H1 (cell line): ENCODE results near the gene RPTOR. TPM values are rescaled to one million over a fixed set of nuclear protein-coding genes. Genes with fewer than 3 reads are reported as not detected.

ENCODE experiments used
- BACH1 ChIP-seq: IDR thresholded peaks from 2 replicates; pipeline ENCODE4 v1.6.1; 2012; ENCODE audit warnings: low read length, improper control_type of control experiment
- CHD1 ChIP-seq: IDR thresholded peaks from 2 replicates; pipeline ENCODE4 v1.6.1; 2012; ENCODE audit warnings: low read depth, low read length, improper control_type of control experiment
- CTBP2 ChIP-seq: IDR thresholded peaks from 2 replicates; pipeline ENCODE4 v1.7.0; 2011; ENCODE audit warnings: borderline replicate concordance, mild to moderate bottlenecking, moderate library complexity, mixed read lengths, low read length; ENCODE audit not compliant: insufficient read depth, insufficient read length
- EP300 ChIP-seq, 2 experiments: IDR thresholded peaks; 1 replicate in 1 of 2; 2 replicates in 1 of 2; pipeline ENCODE4 v1.6.1; 2011 to 2012; ENCODE audit warnings: low read depth in 2 of 2, low read length in 2 of 2, mild to moderate bottlenecking in 2 of 2, borderline replicate concordance in 1 of 2, inconsistent platforms in 1 of 2, moderate library complexity in 1 of 2
- GTF2F1 ChIP-seq: IDR thresholded peaks from 2 replicates; pipeline ENCODE4 v1.6.1; 2012; ENCODE audit warnings: low read depth, low read length, improper control_type of control experiment, borderline replicate concordance
- HDAC6 ChIP-seq: IDR thresholded peaks from one replicate; pipeline ENCODE4 v1.7.1; 2012; ENCODE audit warnings: low read depth, mild to moderate bottlenecking, inconsistent platforms, low read length, moderate library complexity
- JUN ChIP-seq: IDR thresholded peaks from 2 replicates; pipeline ENCODE4 v1.6.1; 2011; ENCODE audit warnings: low read depth, mild to moderate bottlenecking, improper control_type of control experiment, low read length
- KDM4A ChIP-seq: IDR thresholded peaks from one replicate; pipeline ENCODE4 v1.7.1; 2012; ENCODE audit warnings: low read depth, mild to moderate bottlenecking, moderate library complexity, low read length, inconsistent platforms; ENCODE audit not compliant: severe bottlenecking
- KDM5A ChIP-seq: fragments of 200-600 bp; IDR thresholded peaks from 2 replicates; pipeline ENCODE4 v1.7.1; 2012; ENCODE audit warnings: mild to moderate bottlenecking, low read length, inconsistent platforms, mixed read lengths
- POU5F1 ChIP-seq: IDR thresholded peaks from 2 replicates; pipeline ENCODE4 v1.6.1; 2011; ENCODE audit warnings: low read depth, mild to moderate bottlenecking, low read length, moderate library complexity
- RAD21 ChIP-seq, 2 experiments: IDR thresholded peaks in 1 of 2; conservative IDR thresholded peaks in 1 of 2; 2 replicates each; pipeline ENCODE4 v1.6.1; 2011; ENCODE audit warnings: low read depth in 2 of 2, low read length in 2 of 2, improper control_type of control experiment in 1 of 2, inconsistent platforms in 1 of 2, mild to moderate bottlenecking in 1 of 2, moderate library complexity in 1 of 2
- RBBP5 ChIP-seq: IDR thresholded peaks from 2 replicates; pipeline ENCODE4 v1.7.1; 2012; ENCODE audit warnings: low read depth, mild to moderate bottlenecking, inconsistent platforms, low read length, moderate library complexity, borderline replicate concordance
- RXRA ChIP-seq: IDR thresholded peaks from 2 replicates; pipeline ENCODE4 v1.6.1; 2011; ENCODE audit warnings: low read depth, mild to moderate bottlenecking, low read length, moderate library complexity; ENCODE audit not compliant: insufficient read depth
- SIN3A ChIP-seq, 2 experiments: IDR thresholded peaks in 1 of 2; conservative IDR thresholded peaks in 1 of 2; 2 replicates each; pipeline ENCODE4 v1.6.1; 2011 to 2012; ENCODE audit warnings: low read length in 2 of 2, improper control_type of control experiment in 1 of 2, low read depth in 1 of 2, mild to moderate bottlenecking in 1 of 2
- SIX5 ChIP-seq: IDR thresholded peaks from 2 replicates; pipeline ENCODE4 v1.6.1; 2011; ENCODE audit warnings: mild to moderate bottlenecking, low read depth, low read length
- SP1 ChIP-seq: IDR thresholded peaks from 2 replicates; pipeline ENCODE4 v1.6.1; 2011; ENCODE audit warnings: low read depth, low read length
- SP2 ChIP-seq: IDR thresholded peaks from 2 replicates; pipeline ENCODE4 v1.6.1; 2012; ENCODE audit warnings: mild to moderate bottlenecking, low read length, inconsistent platforms
- SP4 ChIP-seq: IDR thresholded peaks from 2 replicates; pipeline ENCODE4 v1.6.1; 2012; ENCODE audit warnings: low read length, inconsistent platforms
- TAF1 ChIP-seq: IDR thresholded peaks from 2 replicates; pipeline ENCODE4 v1.6.1; 2011; ENCODE audit warnings: mild to moderate bottlenecking, low read depth, low read length
- TCF12 ChIP-seq: IDR thresholded peaks from 2 replicates; pipeline ENCODE4 v1.6.1; 2011; ENCODE audit warnings: low read depth, mild to moderate bottlenecking, low read length
- TEAD4 ChIP-seq: IDR thresholded peaks from 2 replicates; pipeline ENCODE4 v1.6.1; 2012; ENCODE audit warnings: low read depth, low read length, inconsistent platforms, mixed read lengths
- polyA plus RNA-seq, 7 experiments: library from polyadenylated mRNA; depleted of rRNA in 3 of 7; stranded (reverse) in 5 of 7; unstranded in 2 of 7; fragments of >200 nt in 5 of 7; fragments of 200-250 nt in 2 of 7; gene quantifications; 1 replicate in 5 of 7; 2 replicates in 1 of 7; 4 replicates in 1 of 7; pipeline versions ENCODE4 v1.2.1 to v1.2.3, GENCODE V29; 2011 to 2013; ENCODE audit warnings: missing spikeins in 2 of 7, mixed read lengths in 2 of 7
- total RNA-seq: library from RNA; stranded (reverse); fragmentation: NEBNext Ultra II Directional; extraction: Animal tissue kit (Norgen Biotek cat#: 25700); gene quantifications from 2 replicates; pipeline ENCODE4 v1.2.1, GENCODE V29; 2021
- TF ChIP-seq, protein P1 (sequence below): IDR thresholded peaks from 2 replicates; pipeline ENCODE4 v1.6.1; 2011; ENCODE audit warnings: low read depth, mild to moderate bottlenecking, low read length; ENCODE audit not compliant: insufficient read depth

The RPTOR gene
- total and polyA plus RNA-seq, 2 of the 8 experiments (the other 6 are each of a cell fraction or from before 2014, with no cell fraction given) = 6.9 to 28.7 TPM

DNA sequence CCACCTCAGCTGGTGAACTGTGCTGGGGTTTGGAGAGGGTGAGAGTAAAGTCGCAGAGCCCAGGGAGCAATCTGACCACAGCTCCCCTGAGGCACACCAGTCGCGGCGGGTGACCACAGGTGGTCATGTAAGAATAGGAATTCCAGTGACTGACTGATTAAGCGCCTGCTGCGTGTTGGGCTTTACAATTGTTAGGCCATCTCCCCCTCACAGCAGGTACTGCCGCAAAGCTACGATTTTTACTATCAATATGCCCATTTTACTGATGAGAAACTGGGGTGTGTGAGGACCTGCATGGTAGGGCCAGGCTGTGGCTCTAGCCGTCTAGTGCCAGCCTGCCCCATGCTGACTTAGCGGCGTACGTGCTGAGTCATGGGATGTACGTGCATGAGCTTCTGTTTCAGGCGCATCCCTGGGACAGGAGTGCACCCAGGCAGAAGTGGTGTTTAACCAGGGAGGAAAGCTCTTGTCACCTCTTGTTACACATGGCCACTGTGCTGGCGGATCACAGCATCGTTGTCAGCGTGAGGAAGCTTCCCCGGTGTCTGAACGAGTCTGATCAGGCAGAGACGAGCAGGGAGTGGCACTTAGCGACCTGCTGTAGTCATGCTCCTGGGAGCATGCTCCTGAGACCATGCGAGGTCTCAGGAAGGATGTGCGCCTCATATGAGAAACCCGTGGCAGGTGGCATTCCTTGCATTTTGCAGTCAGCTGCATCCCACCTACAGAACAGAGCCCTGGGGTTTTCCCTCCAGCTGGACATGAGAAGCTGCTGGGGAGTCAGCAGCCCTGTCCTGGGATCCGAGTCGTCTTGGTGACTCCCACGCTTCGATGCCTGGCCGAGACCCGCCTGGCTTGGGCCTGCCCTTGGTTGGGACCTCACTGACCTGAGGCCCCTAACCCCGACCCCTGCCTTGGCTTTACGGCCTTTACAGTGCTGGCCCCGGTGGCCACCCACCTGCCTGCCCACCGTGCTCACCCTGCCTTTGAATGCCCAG is 283.3 kb downstream of the RPTOR start (continued):
- no peak for TF ChIP-seq RXRA
- peak in 1 of 2 experiments; percentile 53; a peak in 2 of 4 replicates for TF ChIP-seq SIN3A (conservative IDR thresholded peaks at IDR 0.05 in 1 of 2, IDR thresholded peaks at IDR 0.05 in 1 of 2; ENCODE audit: low read depth in 1 of 2, low read length in 2 of 2)
- TF ChIP-seq KDM4A = no peak
- peak; percentile 75 for TF ChIP-seq TEAD4
- no peak for TF ChIP-seq RAD21 (IDR thresholded peaks at IDR 0.05 in 1 of 2, conservative IDR thresholded peaks at IDR 0.05 in 1 of 2; ENCODE audit: low read depth in 2 of 2, low read length in 2 of 2)
- no peak for TF ChIP-seq SP1
- TF ChIP-seq SIX5 = no peak
- TF ChIP-seq RBBP5 = no peak
- no peak for TF ChIP-seq SP4
- no peak for TF ChIP-seq TAF1
- TF ChIP-seq CHD1 = no peak
- 0 out of 2 replicates have a peak, but pooled peaks have one; percentile 40 for TF ChIP-seq POU5F1
- TF ChIP-seq CTBP2 = peak; percentile 70
- TF ChIP-seq SP2 = no peak
- TF ChIP-seq HDAC6 = no peak
- TF ChIP-seq EP300 (IDR thresholded peaks at IDR 0.05; ENCODE audit: borderline replicate concordance in 1 of 2, low read depth in 2 of 2, low read length in 2 of 2) = peak in 1 of 2 experiments; percentile 53; a peak in 1 of 3 replicates
- TF ChIP-seq JUN = no peak
- no peak for TF ChIP-seq KDM5A
- TF ChIP-seq TCF12 = peak; percentile 89
- TF ChIP-seq BACH1 = peak; percentile 96
- no peak for TF ChIP-seq GTF2F1
- TF ChIP-seq, protein P1, sequence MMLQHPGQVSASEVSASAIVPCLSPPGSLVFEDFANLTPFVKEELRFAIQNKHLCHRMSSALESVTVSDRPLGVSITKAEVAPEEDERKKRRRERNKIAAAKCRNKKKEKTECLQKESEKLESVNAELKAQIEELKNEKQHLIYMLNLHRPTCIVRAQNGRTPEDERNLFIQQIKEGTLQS = no peak
